Immature natural killer cell (primary cell): ENCODE results near the gene F8A2. TPM values are rescaled to one million over a fixed set of nuclear protein-coding genes. Genes with fewer than 3 reads are reported as not detected.
"Not testable (repeated sequence)": the region's sequence is repeated elsewhere in the genome, so short reads cannot be mapped to it uniquely, and the experiment has no call there.

Source experiments
- DNase-seq, 3 donors: peaks; one replicate each; pipeline ENCODE4 v3.0.0; 2022; ENCODE audit warnings: mixed read lengths in 1 of 3
- H3K27ac Mint-ChIP-seq, 6 donors: one replicate each; pipeline ENCODE4 v1.8.0; 2020; ENCODE audit warnings: mixed read lengths in 6 of 6, mild to moderate bottlenecking in 5 of 6, inconsistent platforms in 4 of 6, moderate library complexity in 3 of 6
- H3K27me3 Mint-ChIP-seq, 3 donors: one replicate each; pipeline ENCODE4 v1.8.0; 2020 to 2021; ENCODE audit warnings: low read depth in 3 of 3, mild to moderate bottlenecking in 3 of 3, mixed read lengths in 3 of 3, moderate library complexity in 3 of 3, inconsistent platforms in 1 of 3
- H3K36me3 Mint-ChIP-seq, 3 donors: one replicate each; pipeline ENCODE4 v1.8.0; 2020; ENCODE audit warnings: mixed read lengths in 3 of 3, inconsistent platforms in 2 of 3, mild to moderate bottlenecking in 2 of 3
- H3K4me1 Mint-ChIP-seq, 2 donors: one replicate each; pipeline ENCODE4 v1.8.0; 2020; ENCODE audit warnings: inconsistent platforms in 2 of 2, mild to moderate bottlenecking in 2 of 2, mixed read lengths in 2 of 2, moderate library complexity in 1 of 2
- H3K4me3 Mint-ChIP-seq, 5 donors: one replicate each; pipeline ENCODE4 v1.8.0; 2020; ENCODE audit warnings: mild to moderate bottlenecking in 5 of 5, mixed read lengths in 5 of 5, inconsistent platforms in 3 of 5, moderate library complexity in 3 of 5
- H3K9me3 Mint-ChIP-seq, 6 donors: one replicate each; pipeline ENCODE4 v1.8.0; 2020; ENCODE audit warnings: mild to moderate bottlenecking in 6 of 6, mixed read lengths in 6 of 6, inconsistent platforms in 4 of 6, moderate library complexity in 3 of 6
- polyA plus RNA-seq, 3 donors: library from polyadenylated mRNA; unstranded; fragments of 300-500 nt; fragmentation: Illumina TruSeq; gene quantifications; one replicate each; pipeline ENCODE4 v1.2.3, GENCODE V29; 2021

F8A2 gene
- not detected for polyA plus RNA-seq

GRCh38 chrX:155381843-155382528 lies at the start of gene F8A2:
Gene F8A2 (plus strand): TSS chrX:155382095. CDS start chrX:155382115, 20 bp downstream.
- DNase-seq, H3K4me1 Mint-ChIP-seq, H3K9me3 Mint-ChIP-seq, H3K36me3 Mint-ChIP-seq, H3K27ac Mint-ChIP-seq, H3K4me3 Mint-ChIP-seq, H3K27me3 Mint-ChIP-seq: not testable (repeated sequence)

DNA sequence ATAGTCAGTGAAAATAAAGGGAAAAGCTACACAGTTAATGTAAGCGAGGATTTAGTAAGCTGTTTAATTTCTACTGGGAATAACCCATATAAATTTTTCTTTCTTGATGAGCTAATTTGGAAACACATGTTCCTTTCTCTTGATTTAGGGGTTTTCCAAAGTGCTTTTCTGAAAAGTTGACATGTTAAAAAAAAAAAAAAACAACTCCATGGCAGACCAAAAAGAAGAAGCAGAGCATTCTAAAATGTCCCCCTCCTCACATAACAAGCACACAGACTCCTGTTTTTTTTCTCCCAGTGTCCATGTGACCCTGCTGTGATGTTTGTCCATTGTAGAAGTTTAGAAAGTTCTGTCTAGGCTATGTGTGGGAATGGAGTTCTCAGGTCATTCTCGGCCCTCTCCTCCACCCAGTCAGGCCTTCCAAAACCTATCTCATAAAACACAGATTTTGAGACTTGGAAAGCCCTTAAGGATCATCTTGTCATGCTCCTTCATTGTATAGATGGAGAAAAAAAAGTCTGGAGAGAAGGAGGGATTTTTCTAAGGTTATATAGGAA lies 48.3 kb upstream of the F8A2 start:
- DNase-seq, result no peak
- no peaks in the 10 kb centered on the region for H3K4me1 Mint-ChIP-seq
- no peaks in the 10 kb centered on the region for H3K9me3 Mint-ChIP-seq
- peaks cover 2 to 7% (median 4%) of the 10 kb centered on the region in 3 donors for H3K27me3 Mint-ChIP-seq
- H3K36me3 Mint-ChIP-seq, result no peaks in the 10 kb centered on the region
- H3K27ac Mint-ChIP-seq, result no peak overlapping the region
- H3K4me3 Mint-ChIP-seq, result no peak overlapping the region

GRCh38 chrX:155334486-155335336 lies 47.2 kb upstream of the F8A2 start, which contains the start of gene CLIC2:
Gene CLIC2 (minus strand): TSS chrX:155334614. CDS start chrX:155334427, 187 bp downstream.
- H3K27me3 Mint-ChIP-seq, result peaks cover 0 to 6% (median 4%) of the 10 kb centered on the region in 3 donors
- no peaks in the 10 kb centered on the region for H3K4me1 Mint-ChIP-seq
- DNase-seq, result no peak
- no peak within 1 kb of the TSS for H3K4me3 Mint-ChIP-seq
- H3K9me3 Mint-ChIP-seq, result no peaks in the 10 kb centered on the region
- no peak within 1 kb of the TSS for H3K27ac Mint-ChIP-seq
- no peaks in the 10 kb centered on the region for H3K36me3 Mint-ChIP-seq

DNA sequence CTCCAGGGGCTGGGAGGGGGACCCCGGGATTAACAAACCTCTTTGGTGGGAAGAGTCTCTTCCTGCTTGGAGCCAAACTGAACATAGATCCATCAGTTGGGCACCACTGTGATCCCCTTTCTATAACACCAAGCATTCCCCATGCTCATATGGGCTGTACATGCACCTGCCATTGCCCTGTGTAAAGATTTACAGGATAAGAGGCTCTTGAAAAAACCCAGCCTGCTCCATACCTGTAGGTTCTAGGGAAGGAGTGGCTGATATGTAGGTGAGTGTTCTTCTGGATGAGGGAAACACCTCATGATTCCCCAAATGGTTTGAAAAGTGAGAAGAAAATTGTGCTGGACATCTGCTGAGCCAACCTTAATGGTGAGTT lies 46.6 kb upstream of the F8A2 start:
- not testable (repeated sequence) for H3K27me3 Mint-ChIP-seq, H3K4me3 Mint-ChIP-seq, H3K27ac Mint-ChIP-seq, H3K9me3 Mint-ChIP-seq, H3K36me3 Mint-ChIP-seq, H3K4me1 Mint-ChIP-seq, DNase-seq

DNA sequence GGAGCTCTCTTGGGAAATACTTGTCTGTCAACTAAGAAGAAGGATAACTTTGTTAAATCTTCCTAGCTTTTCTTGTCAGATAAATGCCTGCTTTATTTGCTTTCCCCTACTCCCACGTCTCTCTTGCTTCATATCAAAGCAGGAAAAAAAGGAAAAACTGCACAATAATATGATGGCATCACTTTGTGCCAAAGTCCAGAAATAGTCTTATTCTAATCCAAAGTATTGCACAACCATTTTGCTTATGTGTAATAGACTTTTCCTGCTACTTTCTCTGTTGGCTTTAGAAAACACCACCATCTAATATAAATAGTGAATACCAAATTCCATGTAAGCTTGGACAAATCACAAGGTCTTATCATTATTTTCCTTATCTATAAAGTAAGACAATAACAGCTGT lies 36.2 kb upstream of the F8A2 start:
- not testable (repeated sequence) for H3K27ac Mint-ChIP-seq, H3K4me1 Mint-ChIP-seq, H3K36me3 Mint-ChIP-seq, H3K27me3 Mint-ChIP-seq, H3K9me3 Mint-ChIP-seq, DNase-seq, H3K4me3 Mint-ChIP-seq

- H3K4me1 Mint-ChIP-seq, H3K27ac Mint-ChIP-seq, H3K36me3 Mint-ChIP-seq, H3K9me3 Mint-ChIP-seq, H3K4me3 Mint-ChIP-seq, H3K27me3 Mint-ChIP-seq, DNase-seq: not testable (repeated sequence)
These were observed 32.4 kb upstream of the F8A2 start for GRCh38 chrX:155349448-155349847.

GRCh38 chrX:155363712-155364111 lies 18.2 kb upstream of the F8A2 start:
- H3K27ac Mint-ChIP-seq, DNase-seq, H3K4me3 Mint-ChIP-seq, H3K27me3 Mint-ChIP-seq, H3K4me1 Mint-ChIP-seq, H3K36me3 Mint-ChIP-seq, H3K9me3 Mint-ChIP-seq: not testable (repeated sequence)

GRCh38 chrX:155373777-155374458 lies 8.0 kb upstream of the F8A2 start:
- not testable (repeated sequence) for H3K4me3 Mint-ChIP-seq, H3K27ac Mint-ChIP-seq, H3K4me1 Mint-ChIP-seq, DNase-seq, H3K27me3 Mint-ChIP-seq, H3K36me3 Mint-ChIP-seq, H3K9me3 Mint-ChIP-seq

DNA sequence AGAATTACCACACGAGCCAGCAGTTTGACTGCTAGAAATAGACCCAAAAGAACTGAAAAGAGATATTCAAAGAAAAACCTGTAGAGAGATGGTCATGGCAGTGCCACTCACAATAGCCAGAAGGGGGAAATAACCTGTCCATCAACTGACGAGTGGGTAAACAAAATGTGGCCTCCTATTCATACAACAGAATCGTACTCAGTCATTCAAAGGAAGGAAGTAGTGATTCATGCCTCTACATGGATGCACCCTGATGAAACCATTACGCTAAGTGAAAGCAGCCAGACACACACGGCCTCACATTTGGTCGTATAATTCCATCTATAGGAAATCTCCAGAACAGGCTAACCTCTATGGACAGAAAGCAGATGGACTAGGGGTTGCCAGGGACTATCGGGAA lies 2.1 kb upstream of the F8A2 start:
- H3K4me1 Mint-ChIP-seq, DNase-seq, H3K9me3 Mint-ChIP-seq, H3K27me3 Mint-ChIP-seq, H3K4me3 Mint-ChIP-seq, H3K27ac Mint-ChIP-seq, H3K36me3 Mint-ChIP-seq: not testable (repeated sequence)

DNA sequence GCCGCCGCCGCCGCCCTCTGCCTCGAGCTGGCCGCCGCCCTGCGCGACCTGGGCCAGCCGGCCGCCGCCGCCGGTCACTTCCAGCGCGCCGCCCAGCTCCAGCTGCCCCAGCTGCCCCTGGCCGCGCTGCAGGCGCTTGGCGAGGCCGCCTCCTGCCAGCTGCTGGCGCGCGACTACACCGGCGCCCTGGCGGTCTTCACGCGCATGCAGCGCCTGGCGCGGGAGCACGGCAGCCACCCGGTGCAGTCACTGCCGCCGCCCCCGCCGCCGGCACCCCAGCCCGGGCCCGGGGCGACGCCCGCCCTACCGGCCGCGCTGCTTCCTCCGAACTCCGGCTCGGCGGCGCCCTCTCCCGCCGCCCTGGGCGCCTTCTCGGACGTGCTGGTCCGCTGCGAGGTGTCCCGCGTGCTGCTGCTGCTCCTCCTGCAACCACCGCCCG lies 653 bp downstream of the F8A2 start:
- H3K27me3 Mint-ChIP-seq, H3K9me3 Mint-ChIP-seq, H3K36me3 Mint-ChIP-seq, H3K27ac Mint-ChIP-seq, DNase-seq, H3K4me3 Mint-ChIP-seq: not testable (repeated sequence)
- peaks cover 9 to 11% of the 10 kb centered on the region in 2 donors for H3K4me1 Mint-ChIP-seq

GRCh38 chrX:155389634-155390033 lies 7.7 kb downstream of the F8A2 start:
- DNase-seq, result no peak
- Mint-ChIP-seq H3K9me3 (peaks cover 0 to 15% (median 4%) of the 10 kb centered on the region in 6 donors), H3K27ac (no peak overlapping the region), H3K4me3 (no peak overlapping the region), H3K36me3 (peaks cover 3 to 25% (median 7%) of the 10 kb centered on the region in 3 donors), H3K27me3 (peaks cover under 1 to 5% (median 2%) of the 10 kb centered on the region in 3 donors), H3K4me1 (peaks cover 13 to 22% of the 10 kb centered on the region in 2 donors)

DNA sequence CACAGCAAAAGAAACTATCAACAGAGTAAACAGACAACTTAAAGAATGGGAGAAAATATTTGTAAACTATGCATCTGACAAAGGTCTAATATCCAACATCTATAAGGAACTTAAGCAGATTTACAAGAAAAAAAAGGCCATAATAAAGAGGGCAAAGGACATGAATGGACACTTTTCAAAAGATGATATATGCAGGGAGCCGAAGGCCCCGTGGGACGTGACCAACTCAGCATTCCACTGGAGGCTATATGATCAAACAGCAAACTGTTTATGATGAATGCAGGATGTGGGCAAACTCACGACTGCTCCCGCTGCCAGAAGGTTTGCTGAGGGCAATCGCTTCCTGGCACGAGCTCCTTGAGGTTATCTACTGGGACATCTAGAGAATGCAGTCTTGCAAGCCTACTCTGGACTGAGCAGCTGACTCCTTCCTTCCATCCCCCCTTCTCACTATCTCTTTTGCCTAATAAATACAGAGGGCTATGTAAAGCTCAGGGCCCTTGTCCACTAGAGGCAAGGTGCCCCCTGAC lies 12.9 kb downstream of the F8A2 start:
- Mint-ChIP-seq H3K9me3 (peaks cover 3 to 28% (median 11%) of the 10 kb centered on the region in 6 donors), H3K36me3 (peaks cover 0 to 20% (median 3%) of the 10 kb centered on the region in 3 donors)
- not testable (repeated sequence) for DNase-seq, H3K4me1 Mint-ChIP-seq, H3K4me3 Mint-ChIP-seq, H3K27me3 Mint-ChIP-seq, H3K27ac Mint-ChIP-seq

- H3K4me1 Mint-ChIP-seq, result no peaks in the 10 kb centered on the region
- no peak for DNase-seq
- peaks cover 3 to 17% (median 6%) of the 10 kb centered on the region in 3 donors for H3K36me3 Mint-ChIP-seq
- peaks cover 2 to 38% (median 13%) of the 10 kb centered on the region in 6 donors for H3K9me3 Mint-ChIP-seq
- H3K27me3 Mint-ChIP-seq, result peaks cover 0 to 9% (median 0%) of the 10 kb centered on the region in 3 donors
- H3K4me3 Mint-ChIP-seq, result no peak overlapping the region
- H3K27ac Mint-ChIP-seq, result no peak overlapping the region
These were observed 24.5 kb downstream of the F8A2 start for GRCh38 chrX:155406429-155406828.
